SU-DHL-6 (cell line): ENCODE measurements around the gene CHTOP.

Experiments
- H2AFZ ChIP-seq: fragments of 200-600 bp; sonication (generic); 2 replicates; pipeline ENCODE4 v1.6.1; 2014; ENCODE audit warnings: low read depth, mild to moderate bottlenecking, moderate library complexity, mixed read lengths, antibody characterized with exemption, low read length; ENCODE audit not compliant: severe bottlenecking
- H3F3A ChIP-seq: fragments of 200-600 bp; shearing (Covaris generic); 2 replicates; pipeline ENCODE4 v1.6.0; 2016; ENCODE audit warnings: antibody characterized with exemption, mild to moderate bottlenecking; ENCODE audit not compliant: insufficient read depth
- H3K27ac ChIP-seq: fragments of 200-600 bp; sonication (generic); 2 replicates; pipeline ENCODE4 v1.5.1; 2016; ENCODE audit warnings: low read depth, mild to moderate bottlenecking, low read length, moderate library complexity, mixed read lengths
- H3K27me3 ChIP-seq: fragments of 200-600 bp; sonication (generic), shearing (Covaris generic); 2 replicates; pipeline ENCODE4 v1.6.0; 2014; ENCODE audit warnings: mild to moderate bottlenecking, low read length
- H3K36me3 ChIP-seq: fragments of 200-600 bp; sonication (generic); 2 replicates; pipeline ENCODE4 v1.6.1; 2014; ENCODE audit warnings: mild to moderate bottlenecking, low read length, mixed read lengths
- H3K4me2 ChIP-seq: fragments of 300-600, 200-600 bp; shearing (Covaris generic), sonication (generic); 2 replicates; pipeline ENCODE4 v1.6.0; 2014; ENCODE audit warnings: low read length, low read depth, mild to moderate bottlenecking; ENCODE audit not compliant: poor library complexity, severe bottlenecking
- H3K4me3 ChIP-seq: fragments of 200-600 bp; sonication (generic); 2 replicates; pipeline ENCODE4 v1.5.1; 2014; ENCODE audit warnings: antibody characterized with exemption, low read length, mild to moderate bottlenecking, mixed read lengths; ENCODE audit not compliant: insufficient read depth, poor library complexity, severe bottlenecking
- H3K79me2 ChIP-seq: fragments of 200-600 bp; sonication (generic); 2 replicates; pipeline ENCODE4 v1.6.1; 2014; ENCODE audit warnings: mild to moderate bottlenecking, low read length, moderate library complexity; ENCODE audit not compliant: insufficient read depth
- H3K9ac ChIP-seq: fragments of 200-600 bp; sonication (generic); 2 replicates; pipeline ENCODE4 v1.7.0; 2014; ENCODE audit warnings: mild to moderate bottlenecking, low read length
- H3K9me2 ChIP-seq: fragments of 200-600 bp; sonication (generic); replicated peaks from 2 replicates; pipeline ENCODE4 v1.6.1; 2014; ENCODE audit warnings: low read length; ENCODE audit not compliant: insufficient read depth
- H3K9me3 ChIP-seq: fragments of 200-600 bp; sonication (generic); 2 replicates; pipeline ENCODE4 v1.6.1; 2014; ENCODE audit warnings: low read length, mixed read lengths; ENCODE audit not compliant: insufficient read depth
- H4K20me1 ChIP-seq: fragments of 200-600 bp; sonication (generic); 2 replicates; pipeline ENCODE4 v1.6.1; 2014; ENCODE audit warnings: low read depth, mild to moderate bottlenecking, antibody characterized with exemption, low read length, moderate library complexity, mixed read lengths
- CTCF ChIP-seq: fragments of 200-600 bp; sonication (generic); IDR thresholded peaks from one replicate; pipeline ENCODE4 v1.5.1; 2017; ENCODE audit warnings: antibody characterized with exemption, mild to moderate bottlenecking, low read length, moderate library complexity; ENCODE audit not compliant: insufficient read depth, poor library complexity, severe bottlenecking
- EZH2phosphoT487 ChIP-seq: fragments of 200-600 bp; sonication (generic), shearing (Covaris generic); conservative IDR thresholded peaks from 2 replicates; pipeline ENCODE4 v1.6.1; 2018; ENCODE audit warnings: mild to moderate bottlenecking, antibody characterized with exemption, low read length, moderate library complexity, mixed read lengths

Gene CHTOP

GRCh38 chr1:153683854-153684253, 50.0 kb downstream of the CHTOP start:
- Histone ChIP-seq H4K20me1 (no peaks in the 10 kb centered on the region), H3K4me3 (no peak overlapping the region), H3K9me2 (no peaks in the 10 kb centered on the region), H3K4me2 (no peak overlapping the region), H3K79me2 (no peaks in the 10 kb centered on the region), H3K27me3 (no peaks in the 10 kb centered on the region), H3K9me3 (no peaks in the 10 kb centered on the region), H3K27ac (no peak overlapping the region), H3K9ac (no peak overlapping the region), H3K36me3 (no peaks in the 10 kb centered on the region), H3F3A (no peaks in the 10 kb centered on the region), H2AFZ (no peak overlapping the region)
- TF ChIP-seq EZH2phosphoT487 = no peak
- no peak for TF ChIP-seq CTCF

- H3F3A ChIP-seq = no peaks in the 10 kb centered on the region
- H3K36me3 ChIP-seq = no peaks in the 10 kb centered on the region
- no peaks in the 10 kb centered on the region for H3K9me2 ChIP-seq
- H3K27ac ChIP-seq = no peak overlapping the region
- H3K9ac ChIP-seq = no peak overlapping the region
- H3K79me2 ChIP-seq = no peaks in the 10 kb centered on the region
- H3K4me2 ChIP-seq = no peak overlapping the region
- H4K20me1 ChIP-seq = no peaks in the 10 kb centered on the region
- no peak overlapping the region for H3K4me3 ChIP-seq
- TF ChIP-seq EZH2phosphoT487 (no peak), CTCF (no peak)
- no peaks in the 10 kb centered on the region for H3K27me3 ChIP-seq
- H3K9me3 ChIP-seq = no peaks in the 10 kb centered on the region
- no peak overlapping the region for H2AFZ ChIP-seq
Observed at GRCh38 chr1:153684892-153685291, 51.0 kb downstream of the CHTOP start.

- Histone ChIP-seq H3K9ac (no peak overlapping the region), H3K27ac (no peak overlapping the region), H3F3A (no peaks in the 10 kb centered on the region), H3K79me2 (no peaks in the 10 kb centered on the region), H3K27me3 (no peaks in the 10 kb centered on the region), H4K20me1 (no peaks in the 10 kb centered on the region), H3K9me3 (no peaks in the 10 kb centered on the region), H3K4me2 (no peak overlapping the region), H3K36me3 (no peaks in the 10 kb centered on the region), H3K4me3 (no peak overlapping the region), H2AFZ (no peak overlapping the region), H3K9me2 (no peaks in the 10 kb centered on the region)
- no peak for TF ChIP-seq EZH2phosphoT487
- no peak for TF ChIP-seq CTCF
Observed at GRCh38 chr1:153685544-153686340, 51.9 kb downstream of the CHTOP start.
